Breast epithelium (tissue), 3 donors: ENCODE data around the gene RERE.

Experiments used
- POLR2A ChIP-seq: fragments of 450-650 bp; IDR thresholded peaks from one replicate; pipeline ENCODE4 v1.6.1; 2016; ENCODE audit warnings: antibody characterized with exemption, mild to moderate bottlenecking, moderate library complexity
- POLR2AphosphoS5 ChIP-seq, 3 donors: sonication (generic); formaldehyde crosslinking; IDR thresholded peaks; one replicate each; pipeline ENCODE4 v1.6.1; 2017; ENCODE audit warnings: antibody characterized with exemption in 3 of 3
- TF ChIP-seq, protein P1 (sequence below), 3 donors: fragments of 450-650 bp; IDR thresholded peaks; one replicate each; pipeline ENCODE4 v1.5.1; 2016 to 2017; ENCODE audit warnings: antibody characterized with exemption in 3 of 3, mild to moderate bottlenecking in 3 of 3, moderate library complexity in 3 of 3

DNA sequence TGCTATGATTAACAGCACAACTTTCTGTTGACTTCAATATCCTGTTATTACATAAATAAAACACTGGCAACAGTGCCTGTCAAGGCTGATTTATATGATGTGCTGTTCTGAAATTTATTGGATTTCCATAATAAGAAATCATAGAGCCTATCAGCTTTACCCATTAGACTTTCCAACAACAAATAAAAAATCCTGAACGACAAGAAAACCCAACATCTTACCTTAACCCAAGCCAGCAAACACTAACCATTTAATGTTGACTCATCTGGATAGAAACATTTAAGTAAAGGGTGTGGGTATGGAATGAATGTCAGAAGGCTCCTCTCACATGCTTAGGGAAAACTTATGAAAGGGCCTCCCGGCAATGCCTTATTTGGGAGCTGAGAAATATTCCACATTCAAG is 334.5 kb downstream of the RERE start:
- TF ChIP-seq, protein P1, sequence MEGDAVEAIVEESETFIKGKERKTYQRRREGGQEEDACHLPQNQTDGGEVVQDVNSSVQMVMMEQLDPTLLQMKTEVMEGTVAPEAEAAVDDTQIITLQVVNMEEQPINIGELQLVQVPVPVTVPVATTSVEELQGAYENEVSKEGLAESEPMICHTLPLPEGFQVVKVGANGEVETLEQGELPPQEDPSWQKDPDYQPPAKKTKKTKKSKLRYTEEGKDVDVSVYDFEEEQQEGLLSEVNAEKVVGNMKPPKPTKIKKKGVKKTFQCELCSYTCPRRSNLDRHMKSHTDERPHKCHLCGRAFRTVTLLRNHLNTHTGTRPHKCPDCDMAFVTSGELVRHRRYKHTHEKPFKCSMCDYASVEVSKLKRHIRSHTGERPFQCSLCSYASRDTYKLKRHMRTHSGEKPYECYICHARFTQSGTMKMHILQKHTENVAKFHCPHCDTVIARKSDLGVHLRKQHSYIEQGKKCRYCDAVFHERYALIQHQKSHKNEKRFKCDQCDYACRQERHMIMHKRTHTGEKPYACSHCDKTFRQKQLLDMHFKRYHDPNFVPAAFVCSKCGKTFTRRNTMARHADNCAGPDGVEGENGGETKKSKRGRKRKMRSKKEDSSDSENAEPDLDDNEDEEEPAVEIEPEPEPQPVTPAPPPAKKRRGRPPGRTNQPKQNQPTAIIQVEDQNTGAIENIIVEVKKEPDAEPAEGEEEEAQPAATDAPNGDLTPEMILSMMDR (IDR thresholded peaks at IDR 0.05) = no peak
- TF ChIP-seq POLR2A (no peak), POLR2AphosphoS5 (IDR thresholded peaks at IDR 0.05) (no peak)
